HG02678 (cell line): ENCODE measurements around the gene CAPRIN2.

Experiments used
- ATAC-seq: cut with Tn5 transposase; IDR thresholded peaks from one replicate; pipeline ENCODE4 v1.9.1; 2021; ENCODE audit warnings: mild to moderate bottlenecking, moderate library complexity; ENCODE audit not compliant: unreplicated experiment

The CAPRIN2 gene

DNA sequence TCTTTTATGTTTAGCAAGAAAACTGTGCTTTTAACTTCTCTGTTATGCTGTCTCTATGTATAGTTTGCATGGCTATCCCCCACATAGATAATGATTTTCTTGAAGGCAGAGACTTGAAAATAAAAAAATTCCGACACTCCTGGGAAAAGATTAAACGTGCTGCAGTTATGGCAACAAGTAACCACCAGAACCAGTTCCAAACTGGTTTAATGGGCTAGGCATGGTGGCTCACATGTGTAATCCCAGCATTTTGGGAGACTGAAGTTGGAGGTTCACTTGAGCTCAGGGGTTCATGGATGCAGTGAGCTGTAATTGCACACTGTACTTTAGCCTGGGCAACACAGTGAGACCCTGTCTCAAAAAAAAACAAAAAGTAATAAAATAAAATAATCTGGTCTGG, 15.1 kb upstream of the CAPRIN2 start:
- no peak for ATAC-seq

DNA sequence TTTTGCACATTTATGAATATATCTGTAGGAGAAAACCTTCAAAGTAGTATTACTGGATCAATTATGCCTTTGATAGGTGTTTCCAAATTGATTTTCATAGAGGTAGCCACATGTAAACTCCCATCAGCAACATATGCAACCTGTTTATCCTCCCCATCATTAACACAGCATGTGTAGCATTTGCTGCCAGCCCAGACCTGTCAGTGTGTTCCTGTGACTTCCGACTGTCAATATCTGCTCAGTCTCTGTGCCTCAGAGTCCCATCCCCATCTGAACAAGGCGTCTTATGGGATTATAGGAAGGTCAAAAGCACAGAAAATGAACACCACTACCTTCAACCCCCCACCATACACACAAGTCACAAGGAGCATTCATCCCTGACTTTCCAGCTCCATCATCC, 9.5 kb upstream of the CAPRIN2 start:
- no peak for ATAC-seq

DNA sequence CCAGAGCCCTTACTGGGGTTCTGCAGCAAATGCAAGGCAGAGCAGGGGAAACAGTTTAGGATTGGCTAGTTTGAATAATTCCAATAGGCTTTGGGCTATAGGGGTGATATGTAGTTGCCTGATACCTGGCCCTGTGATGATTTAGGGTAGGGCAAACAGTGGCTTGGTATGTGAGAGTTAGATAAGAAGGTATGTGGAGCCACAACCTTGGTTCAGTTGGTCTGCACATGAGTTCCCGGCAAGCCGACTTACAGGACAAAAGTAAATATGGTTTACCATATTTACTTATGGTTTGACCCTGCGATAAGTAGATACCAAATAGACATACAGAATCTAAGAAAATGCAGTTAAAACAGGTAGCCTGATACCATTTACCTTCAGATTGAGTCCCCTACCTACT, 8.3 kb upstream of the CAPRIN2 start:
- ATAC-seq, result no peak

DNA sequence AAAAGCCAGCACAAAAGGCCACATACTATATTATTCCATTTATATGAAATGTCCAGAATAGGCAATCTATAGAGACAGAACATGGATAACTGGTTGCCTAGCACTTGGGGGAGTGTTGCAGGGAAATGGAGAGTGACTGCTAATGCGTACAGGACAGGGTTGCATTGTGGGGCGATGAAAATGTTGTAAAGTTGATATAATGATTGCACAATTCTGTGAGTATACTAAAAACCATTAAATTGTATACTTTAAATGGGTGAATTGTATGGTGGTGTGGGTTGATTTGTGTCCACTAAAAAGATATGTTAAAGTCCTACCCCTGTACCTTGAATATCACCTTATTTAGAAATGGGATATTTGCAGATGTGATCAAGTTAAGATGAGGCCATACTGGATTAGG, 7.0 kb upstream of the CAPRIN2 start:
- no peak for ATAC-seq

DNA sequence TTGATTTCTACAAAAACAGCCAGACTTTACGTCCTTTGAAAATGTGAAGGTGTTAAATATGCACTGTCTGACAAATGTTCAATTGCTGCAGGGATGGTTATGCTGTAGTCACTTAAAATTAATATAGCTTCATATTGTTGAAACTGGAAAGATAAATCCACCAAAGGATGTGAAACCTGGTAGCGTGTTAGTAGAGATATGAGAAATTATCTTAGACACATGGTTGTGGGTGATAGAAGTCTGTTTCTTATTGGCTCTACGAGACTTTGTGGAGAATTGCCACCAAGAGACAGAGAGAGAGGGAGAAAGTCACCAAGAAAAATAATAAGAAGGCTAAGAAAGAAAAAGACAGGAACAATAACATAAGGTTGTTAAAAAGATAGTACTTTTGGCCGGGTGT, 2.6 kb upstream of the CAPRIN2 start:
- no peak for ATAC-seq

DNA sequence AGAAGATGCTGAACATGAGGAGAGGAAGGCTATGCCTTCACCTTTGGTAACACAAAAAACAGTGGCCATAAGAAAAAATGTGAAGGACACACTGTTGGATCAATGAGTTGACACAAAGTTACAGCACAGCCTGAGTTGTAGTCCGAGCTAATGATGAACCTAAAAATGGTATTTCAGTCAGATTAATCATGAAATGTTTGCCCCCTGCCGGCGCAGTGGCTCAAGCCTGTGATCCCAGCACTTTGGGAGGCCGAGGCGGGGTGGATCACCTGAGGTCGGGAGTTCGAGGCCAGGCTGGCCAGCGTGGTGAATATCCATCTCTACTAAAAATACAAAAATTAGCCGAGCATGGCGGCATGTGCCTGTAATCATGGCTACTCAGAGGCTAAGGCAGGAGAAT, 1.3 kb upstream of the CAPRIN2 start:
- ATAC-seq, result no peak

DNA sequence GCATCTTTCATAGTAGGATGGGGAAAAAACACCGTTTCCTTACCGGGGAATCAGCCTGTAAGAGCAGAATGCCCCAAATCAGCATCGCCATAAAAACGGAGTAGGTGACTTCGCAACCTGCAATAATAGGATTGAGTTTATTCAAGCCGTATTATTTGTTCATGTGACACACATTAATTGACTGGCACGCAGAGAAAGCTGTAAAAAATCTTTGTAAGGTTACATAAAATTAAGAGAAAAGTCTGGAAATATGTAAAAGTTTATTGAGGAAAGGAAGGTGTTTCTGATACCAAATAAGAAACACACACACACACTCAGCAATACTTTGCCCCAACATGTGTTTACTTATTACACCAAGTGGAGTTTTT, 628 bp upstream of the CAPRIN2 start:
- no peak for ATAC-seq

DNA sequence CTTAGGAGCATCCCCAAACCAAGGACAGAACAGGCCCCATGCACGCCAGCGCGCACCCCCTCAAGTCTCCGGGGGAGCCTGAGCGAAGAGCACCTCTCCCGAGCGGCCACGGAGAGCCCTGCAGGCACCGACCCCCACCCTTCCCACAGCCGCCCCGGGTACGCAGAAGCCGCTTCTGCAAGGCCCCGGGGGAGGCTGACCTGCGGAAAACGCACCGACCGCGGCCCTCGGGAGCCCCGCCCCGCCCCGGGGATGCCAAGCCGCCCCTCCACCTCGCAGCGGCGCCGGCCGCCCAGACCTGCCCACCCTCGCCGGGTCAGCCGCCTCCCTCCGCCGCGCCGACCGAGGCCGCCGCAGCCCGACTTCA, 385 bp downstream of the CAPRIN2 start:
- no peak for ATAC-seq

DNA sequence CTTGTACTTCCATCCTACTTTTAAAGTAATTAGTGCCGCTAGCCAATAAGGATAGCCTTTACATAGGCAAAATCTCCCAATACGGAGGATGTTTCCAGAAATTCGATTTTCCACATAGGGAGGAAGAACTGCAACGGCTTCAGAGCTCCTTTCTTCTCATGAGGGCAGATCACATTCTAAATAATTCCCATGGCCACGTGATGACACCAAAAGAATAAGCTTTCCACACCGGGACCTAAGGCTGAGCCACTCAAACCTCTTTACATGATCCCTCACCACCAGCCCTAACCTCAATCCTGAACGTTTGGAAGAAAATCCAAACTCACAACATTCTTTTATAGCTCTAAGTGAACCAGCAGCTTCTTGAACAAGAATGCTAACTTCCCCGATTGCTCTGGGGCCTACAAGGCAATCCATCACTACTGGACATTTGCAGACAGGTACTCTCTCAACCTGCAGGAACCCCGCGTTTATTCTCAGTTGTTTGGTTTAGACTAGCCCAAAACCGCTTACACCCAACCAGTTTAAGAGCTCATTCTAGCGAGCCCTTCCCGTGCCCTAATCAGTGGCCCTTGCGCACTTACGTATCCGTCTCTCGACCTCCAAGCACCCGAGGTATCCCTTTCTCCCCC, 884 bp downstream of the CAPRIN2 start:
- no peak for ATAC-seq

DNA sequence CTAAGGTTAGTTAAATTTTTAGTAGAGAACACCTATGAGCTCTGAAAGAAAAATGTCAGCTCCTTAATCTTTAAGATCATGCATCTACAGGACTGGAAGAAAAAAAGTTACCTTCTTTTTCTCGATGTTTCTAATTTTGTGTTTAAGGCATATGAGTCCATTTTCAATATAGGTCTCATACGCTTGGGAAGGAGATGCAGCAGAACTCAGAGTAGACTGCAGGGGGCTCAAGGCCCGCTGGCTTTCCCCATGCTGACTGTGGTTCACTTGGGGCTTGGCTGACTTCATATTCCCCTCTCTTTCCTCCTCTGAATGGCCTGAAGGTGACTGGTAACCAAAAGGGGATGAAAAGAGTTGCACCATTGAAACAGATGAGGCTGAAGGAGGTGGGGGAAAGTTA, 1.5 kb downstream of the CAPRIN2 start:
- no peak for ATAC-seq

DNA sequence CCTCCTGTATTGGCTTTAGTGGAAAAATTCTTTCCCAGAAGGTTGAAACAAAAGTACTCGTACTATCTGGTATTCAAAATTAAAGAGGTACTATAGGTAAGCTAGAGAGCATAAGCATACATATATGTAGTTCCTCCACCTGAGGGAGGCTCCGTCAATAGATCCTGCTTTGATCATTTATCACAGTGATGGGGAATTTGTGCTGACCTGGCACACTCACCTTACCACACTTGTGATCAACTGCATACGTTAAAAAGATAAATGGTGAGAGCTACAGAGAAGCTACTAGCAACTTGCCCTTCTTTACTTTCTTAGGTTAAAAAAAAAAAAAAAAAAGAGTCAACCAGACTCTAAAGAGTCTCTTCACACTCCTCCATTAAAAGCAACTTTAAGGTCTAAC, 2.5 kb downstream of the CAPRIN2 start:
- no peak for ATAC-seq

DNA sequence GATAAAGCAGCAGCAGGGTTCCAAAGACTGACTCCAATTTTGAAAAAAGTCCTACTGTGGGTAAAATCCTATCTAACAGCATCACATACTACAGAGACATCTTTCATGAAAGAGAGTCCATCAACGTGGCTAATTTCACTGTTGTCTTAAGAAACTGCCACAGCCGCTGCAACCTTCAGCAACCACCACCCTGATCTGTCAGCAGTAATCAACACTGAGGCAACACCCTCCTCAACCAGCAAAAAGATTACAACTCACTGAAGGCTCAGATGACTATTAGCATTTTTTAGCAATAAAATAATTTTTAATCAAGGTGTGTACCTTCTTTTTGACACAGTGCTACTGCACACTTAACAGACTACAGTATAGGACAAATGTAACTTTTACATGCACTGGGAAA, 6.6 kb downstream of the CAPRIN2 start:
- no peak for ATAC-seq

DNA sequence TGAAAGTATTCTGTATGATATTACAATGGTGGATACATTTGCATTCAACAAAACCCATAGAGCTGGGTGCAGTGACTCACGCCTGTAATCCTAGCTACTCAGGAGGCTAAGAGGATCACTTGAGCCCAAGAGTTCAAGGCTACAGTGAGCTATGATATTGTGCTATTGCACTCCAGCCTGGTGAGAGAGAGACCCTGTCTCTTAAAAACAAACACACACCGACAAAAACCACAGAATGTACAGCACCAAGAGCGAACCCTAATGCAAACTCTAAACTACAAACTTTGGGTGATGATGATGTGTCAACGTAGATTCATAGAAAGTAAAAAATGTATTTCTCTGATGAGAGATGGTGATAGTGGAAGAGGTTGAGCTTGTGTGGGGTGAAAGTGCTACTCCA, 8.6 kb downstream of the CAPRIN2 start:
- ATAC-seq, result no peak

DNA sequence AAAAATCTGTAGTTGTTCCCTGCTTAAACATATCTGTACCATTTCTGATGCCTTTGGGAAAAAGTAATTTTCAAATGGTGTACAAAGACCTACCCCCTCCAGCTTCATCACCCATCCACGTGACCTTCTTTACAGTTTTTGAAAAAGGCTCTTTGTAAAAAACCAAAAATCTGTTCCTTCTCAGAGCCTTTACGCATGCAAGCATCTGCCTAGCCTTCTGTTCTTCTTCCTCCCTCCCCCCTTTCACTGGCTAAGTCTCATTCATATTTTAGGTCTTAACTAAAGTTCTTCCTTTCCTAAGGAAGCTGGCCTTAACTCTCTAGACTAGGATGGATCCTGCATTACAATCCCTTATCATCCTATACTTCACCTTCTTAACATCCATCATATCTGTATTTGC, 10.4 kb downstream of the CAPRIN2 start:
- no peak for ATAC-seq

DNA sequence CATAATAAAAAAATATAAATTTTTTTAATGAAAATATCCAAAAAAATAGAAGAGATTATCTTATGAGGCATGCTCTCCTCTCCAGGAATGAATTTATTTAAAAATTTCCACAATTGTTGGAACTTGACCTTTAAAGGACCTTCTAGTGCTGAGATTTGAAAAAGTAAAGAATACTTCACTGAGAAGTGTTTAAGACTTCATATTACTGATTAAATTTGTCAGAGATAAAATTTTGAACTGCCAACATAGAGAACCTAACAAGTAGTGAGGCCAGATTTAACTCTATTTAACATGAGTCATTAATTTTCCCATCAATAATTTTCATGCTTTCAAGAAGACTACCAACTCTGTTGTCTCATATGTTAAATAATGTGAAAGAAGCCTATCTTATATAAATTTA, 14.5 kb downstream of the CAPRIN2 start:
- ATAC-seq, result no peak

DNA sequence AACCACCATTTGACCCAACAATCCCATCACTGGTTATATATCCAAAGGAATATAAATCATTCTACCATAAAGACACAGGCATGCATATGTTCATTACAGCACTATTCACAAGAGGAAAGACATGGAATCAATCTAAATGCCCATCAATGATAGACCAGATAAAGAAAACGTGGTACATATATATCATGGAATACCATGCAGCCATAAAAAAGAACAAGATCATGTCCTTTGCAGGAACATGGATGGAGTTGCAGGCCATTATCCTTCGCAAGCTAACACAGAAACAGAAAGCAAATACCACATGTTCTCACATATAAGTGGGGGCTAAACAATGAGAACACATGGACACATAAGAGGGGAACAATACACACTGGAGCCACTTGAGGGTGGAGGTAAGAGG, 15.7 kb downstream of the CAPRIN2 start:
- ATAC-seq, result no peak

DNA sequence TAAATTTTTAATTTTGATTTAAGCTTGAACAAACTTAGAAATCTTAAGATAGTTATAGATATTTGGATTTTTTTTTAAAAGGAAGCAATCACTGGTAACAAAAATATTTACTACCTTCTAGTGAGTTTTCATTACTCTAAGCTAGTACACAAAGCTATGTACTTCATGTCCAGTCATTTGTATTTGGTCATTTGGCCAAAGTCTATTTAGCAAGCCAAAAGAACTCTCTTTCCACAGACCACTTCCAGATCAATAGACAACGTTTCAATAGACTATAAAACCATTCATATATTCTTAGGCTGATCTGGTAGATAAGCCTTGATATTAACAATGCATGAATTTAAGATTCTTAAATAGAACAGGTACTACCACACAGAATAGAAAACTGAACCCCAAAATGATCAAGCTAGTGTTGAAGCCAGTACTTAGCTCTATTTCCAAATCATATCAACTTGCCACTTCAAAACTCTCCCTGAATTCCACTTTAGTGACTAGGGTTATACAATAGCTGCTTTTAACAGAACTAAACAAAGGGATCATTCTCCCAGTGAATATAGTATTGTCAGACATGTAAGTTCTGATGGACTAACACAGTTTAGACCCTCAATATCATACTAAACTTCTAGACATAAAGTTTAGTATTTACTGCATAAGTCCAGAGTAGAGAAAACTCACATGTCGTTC, 21.7 kb downstream of the CAPRIN2 start:
- ATAC-seq, result no peak

DNA sequence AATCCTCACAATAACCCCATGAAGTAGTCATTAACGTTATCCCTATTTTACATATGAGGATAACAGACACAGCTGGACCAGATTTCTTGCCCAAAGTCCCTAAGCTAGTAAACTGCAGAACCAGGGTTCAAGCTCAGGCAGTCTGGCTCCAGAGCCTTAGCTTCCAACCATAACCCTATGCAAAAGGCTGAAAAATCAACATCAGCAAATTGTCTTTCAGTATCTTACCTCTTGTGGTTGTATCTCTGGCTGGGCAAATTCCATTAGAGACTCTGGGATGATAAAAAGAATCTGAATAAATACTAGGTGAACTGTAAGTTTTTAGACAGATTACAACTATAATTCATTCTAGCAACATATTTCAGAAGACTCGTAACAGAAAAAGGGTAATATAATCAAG, 24.7 kb downstream of the CAPRIN2 start:
- no peak for ATAC-seq

DNA sequence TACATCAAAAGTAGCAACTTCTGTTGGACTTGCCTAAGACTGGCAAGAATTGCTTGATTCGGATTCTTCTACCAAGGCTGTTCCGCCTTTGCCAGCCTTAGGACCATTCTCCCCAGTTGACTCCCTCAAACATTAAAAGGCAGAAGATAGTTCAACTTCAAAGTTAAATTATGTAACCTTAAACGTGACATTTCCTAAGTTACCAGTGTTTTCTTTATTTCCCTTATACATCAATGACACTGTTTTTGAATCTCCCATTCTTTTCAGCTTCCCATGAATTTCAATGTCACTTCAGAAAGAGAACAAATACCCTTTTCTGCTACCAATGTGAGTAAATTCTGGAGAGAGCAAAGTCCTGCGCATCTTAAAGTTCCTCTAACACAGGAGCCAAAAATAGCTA, 25.2 kb downstream of the CAPRIN2 start:
- no peak for ATAC-seq

DNA sequence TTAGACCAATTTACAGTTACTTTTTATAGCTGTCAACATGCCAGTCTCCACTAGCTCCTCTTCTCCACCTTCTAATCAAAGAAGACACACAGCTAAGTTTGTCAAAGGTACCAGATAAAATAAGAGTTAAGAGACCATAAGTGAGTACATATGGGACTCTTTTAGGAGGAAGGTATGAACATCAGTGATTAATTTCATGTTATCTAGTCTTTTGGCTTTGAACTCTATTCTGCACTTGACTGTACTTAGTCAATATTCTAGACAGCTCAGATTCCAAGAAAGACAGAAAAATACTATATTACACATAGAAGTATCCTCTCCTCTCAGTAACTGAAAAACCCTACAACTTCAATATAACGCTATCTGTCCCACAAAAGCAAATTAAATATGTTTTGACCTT, 28.1 kb downstream of the CAPRIN2 start:
- ATAC-seq, result no peak

DNA sequence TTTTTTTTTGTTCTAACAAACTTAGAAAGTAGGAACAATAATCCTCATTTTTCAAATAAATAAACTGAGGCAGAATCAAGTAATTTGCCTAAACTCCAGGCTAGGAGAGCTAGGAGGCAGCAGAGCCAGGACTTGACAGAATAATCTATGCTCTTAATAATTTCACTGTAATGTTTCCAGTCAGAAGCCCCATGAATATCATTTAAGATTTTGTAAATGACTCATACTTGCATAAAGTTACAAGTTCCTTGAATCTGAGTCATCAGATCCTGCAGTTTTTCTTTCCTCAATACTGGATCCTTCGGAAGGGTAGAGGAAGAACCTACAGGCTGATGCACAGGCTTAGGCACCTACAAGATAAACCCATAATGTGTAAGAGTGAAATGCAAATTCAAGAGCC, 29.0 kb downstream of the CAPRIN2 start:
- ATAC-seq, result no peak

DNA sequence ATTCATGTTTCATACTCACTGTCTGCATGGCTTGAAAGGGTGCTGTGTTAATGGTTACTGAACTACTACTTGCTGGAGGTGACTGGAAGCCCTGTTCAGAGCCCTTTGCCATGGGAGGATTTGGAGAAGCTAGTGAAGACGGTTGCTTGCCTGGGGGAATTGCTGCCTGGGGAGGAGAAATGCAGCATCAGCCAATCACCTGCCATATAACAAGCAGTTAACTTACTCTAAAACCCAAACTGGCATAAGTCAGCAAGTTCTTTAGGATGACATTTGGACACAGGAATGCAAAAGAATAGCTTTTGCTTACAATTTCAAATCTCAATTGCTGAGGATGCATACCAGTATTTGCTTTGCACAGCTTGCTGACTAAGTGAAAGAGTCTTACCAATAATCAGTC, 35.7 kb downstream of the CAPRIN2 start:
- no peak for ATAC-seq

DNA sequence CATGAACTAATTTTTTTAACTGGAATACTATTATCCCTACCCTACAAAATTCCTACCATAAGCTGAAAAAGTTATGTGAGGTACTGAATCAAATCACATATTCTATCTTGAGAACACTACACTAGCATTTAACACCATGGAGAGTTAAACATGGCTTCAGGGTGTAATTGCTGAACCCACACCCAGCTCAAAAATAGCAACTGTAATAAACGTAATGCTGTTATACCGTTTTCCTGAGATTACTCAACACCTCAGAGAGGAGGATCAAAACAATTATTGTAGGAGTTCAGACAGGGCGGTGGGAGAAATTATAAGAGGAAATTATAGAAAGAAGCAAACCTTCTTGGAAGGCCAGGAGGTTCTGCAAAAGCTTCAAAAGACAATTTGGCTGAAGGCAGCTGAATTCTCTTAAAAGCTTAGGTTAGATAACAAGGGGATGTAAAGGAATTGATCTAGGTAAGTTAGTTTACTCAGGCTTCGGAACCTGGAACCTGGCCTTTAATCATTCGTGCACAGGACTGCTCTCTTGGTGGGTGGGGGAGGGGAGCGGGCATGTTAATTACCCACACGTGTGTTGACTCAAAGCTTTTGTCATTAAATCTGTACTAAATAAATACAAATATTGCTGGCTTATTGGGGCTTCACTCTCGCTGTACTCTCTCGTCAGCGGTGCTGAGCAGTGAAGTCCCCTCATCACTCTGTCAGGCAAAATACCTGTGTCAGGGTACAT, 47.0 kb downstream of the CAPRIN2 start:
- no peak for ATAC-seq
